Measurements from ENCODE around the gene LAMC3.

The LAMC3 gene

DNA sequence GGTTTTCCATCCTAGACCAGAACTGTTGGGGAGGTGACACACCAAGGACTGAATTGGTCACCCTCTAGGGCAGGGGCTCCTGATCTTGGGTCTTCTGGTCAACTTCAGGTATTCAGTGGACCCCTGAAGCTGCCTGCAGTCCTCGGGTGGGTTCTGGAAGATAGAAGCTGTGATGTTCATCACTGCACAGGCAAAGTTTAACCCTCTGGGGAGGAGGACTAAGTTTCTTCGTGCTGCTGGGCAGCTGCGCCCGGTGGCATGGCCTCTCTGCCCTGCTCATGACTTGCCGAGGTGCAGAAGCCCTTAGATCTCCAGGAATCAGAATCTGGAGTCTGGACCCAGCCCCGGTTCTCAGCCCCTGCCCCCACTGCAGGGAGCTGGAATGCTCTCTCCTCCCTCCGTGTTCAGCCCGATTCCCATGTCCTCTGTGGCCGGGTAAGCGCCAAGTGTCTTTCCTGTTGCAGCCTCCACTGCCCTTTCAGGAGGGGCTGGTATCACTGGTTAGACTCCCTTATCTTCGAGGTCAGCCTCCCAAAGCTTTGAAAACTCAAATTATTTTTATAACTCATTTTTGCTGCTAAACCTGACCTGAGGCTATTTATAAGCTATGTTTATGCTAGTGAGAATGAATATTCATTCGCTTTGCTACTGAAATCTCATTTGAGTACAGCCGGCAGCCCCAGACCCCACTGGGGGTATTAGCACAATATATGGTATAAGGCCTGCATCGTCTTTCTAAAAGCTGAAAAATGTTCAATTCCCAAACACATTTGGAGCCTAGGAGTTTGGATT, 1.7 kb downstream of the LAMC3 start:
- no peak overlapping the region for H3K27ac ChIP-seq
- TF ChIP-seq, protein P1, sequence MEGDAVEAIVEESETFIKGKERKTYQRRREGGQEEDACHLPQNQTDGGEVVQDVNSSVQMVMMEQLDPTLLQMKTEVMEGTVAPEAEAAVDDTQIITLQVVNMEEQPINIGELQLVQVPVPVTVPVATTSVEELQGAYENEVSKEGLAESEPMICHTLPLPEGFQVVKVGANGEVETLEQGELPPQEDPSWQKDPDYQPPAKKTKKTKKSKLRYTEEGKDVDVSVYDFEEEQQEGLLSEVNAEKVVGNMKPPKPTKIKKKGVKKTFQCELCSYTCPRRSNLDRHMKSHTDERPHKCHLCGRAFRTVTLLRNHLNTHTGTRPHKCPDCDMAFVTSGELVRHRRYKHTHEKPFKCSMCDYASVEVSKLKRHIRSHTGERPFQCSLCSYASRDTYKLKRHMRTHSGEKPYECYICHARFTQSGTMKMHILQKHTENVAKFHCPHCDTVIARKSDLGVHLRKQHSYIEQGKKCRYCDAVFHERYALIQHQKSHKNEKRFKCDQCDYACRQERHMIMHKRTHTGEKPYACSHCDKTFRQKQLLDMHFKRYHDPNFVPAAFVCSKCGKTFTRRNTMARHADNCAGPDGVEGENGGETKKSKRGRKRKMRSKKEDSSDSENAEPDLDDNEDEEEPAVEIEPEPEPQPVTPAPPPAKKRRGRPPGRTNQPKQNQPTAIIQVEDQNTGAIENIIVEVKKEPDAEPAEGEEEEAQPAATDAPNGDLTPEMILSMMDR (conservative IDR thresholded peaks at IDR 0.05) = no peak

DNA sequence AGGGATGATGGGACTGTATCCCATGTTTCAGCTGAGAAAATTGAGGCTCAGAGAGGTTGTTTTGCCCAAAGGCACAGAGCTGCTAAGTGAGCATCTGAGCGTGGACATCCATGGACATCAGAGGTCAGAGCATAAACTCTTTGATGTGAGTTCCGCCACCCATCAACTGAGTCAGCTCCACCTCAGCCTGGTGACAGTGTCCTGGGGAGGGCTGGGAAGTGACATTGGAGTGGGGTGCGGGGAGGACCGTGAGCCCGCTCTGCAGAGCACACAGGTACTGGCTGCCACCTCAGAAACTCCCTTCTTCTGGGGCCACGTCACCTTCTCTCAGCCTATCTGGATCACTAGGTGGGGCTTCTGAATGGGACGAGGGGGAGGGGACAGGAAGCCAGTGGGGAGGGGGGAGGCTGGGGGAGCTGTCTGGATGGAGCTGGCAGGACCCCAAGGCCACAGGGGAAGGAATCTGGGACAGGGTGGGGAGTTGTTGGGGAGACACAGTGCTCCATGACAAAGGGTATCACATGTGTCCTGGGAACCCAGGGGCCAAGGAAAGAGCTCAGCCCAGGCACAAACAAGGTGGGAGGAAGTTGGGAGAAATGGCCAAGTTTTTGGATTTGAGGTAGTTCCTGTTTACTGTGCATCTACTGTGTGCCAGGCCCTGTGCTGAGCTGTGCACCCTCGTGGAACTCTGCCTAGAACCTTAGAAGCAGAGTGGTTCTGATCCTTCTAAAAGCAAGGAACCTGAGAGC, 2.5 kb downstream of the LAMC3 start:
- TF ChIP-seq, protein P1 (conservative IDR thresholded peaks at IDR 0.05) = no peak
- H3K27ac ChIP-seq = no peak overlapping the region

DNA sequence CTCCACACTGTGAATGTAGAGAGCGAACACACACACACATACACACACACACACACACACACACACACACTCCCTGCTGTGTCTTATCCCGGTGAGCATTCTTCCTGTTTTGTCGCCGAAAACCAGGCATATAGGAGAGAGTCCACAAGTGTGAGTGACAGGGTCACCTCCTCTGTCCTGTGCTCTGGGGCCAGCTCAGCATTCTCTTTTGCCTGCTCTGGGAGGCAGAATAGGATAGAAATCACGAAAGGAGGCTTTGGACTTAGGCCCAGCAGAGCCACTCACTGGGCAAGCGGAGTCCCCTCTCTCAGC, 3.0 kb downstream of the LAMC3 start:
- H3K27ac ChIP-seq = no peak overlapping the region
- TF ChIP-seq, protein P1 (conservative IDR thresholded peaks at IDR 0.05) = no peak

DNA sequence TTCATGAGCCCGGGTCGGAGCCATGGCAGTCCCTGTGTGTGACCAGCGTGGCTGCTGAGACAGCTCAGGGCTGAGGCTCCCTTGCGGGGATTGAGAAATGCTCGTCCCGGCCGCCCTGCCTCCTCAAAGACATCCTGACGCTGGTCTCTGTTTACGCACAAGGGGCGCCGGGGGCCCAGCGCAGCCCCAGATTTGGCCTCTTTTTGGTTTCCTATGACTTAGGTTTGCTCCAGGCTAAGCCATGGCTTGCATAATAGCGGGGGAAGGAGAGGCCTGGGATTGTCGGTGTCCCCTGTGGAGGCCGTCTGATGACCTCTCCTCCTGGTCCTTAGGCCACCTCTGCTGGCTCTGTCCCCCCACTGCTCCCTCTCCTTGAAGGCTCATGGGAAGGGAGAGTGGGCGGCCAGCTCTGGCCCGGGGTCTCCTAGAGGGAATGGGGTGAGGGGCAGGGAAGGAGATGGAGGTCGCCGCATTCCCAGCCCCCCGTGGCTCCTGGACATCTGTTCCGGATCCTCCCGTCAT, 3.5 kb downstream of the LAMC3 start:
- TF ChIP-seq, protein P1 (conservative IDR thresholded peaks at IDR 0.05) = no peak
- H3K27ac ChIP-seq = no peak overlapping the region

DNA sequence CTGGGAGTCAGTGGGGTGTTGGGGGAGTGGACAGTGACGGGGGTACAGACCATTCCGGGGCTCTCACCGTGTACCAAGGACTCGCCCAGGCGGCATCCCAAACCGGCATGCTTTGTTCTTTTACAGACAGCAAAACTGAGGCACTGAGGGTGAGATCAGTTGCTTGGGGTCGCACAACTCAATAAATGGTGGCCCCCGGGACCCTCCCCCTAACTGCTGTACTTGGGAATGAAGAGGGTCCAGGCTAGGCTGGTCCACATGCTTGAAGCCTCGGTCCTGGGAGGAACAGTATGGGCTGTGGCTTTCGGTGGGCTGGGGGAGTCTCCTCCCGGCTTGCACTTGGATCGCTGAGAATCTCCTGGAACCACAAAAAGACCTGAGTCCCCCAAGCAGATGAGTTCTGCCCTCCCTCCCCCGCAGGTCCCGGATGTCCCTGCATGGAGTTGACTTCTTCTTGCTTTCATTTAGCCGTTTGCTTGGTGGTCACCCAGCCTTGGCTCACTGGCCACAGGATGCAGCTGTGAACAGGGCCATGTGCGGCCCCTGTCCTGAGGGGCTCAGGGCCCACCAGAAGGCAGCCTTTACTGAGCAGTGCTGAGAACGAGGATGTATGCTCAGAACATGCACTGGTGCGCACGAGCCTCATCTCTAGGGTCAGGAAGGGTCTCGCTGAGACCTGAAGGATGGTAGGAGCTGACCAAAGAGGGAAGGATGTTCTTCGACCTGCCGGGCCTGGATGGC, 4.2 kb downstream of the LAMC3 start:
- TF ChIP-seq, protein P1 (conservative IDR thresholded peaks at IDR 0.05) = no peak
- H3K27ac ChIP-seq = no peak overlapping the region

DNA sequence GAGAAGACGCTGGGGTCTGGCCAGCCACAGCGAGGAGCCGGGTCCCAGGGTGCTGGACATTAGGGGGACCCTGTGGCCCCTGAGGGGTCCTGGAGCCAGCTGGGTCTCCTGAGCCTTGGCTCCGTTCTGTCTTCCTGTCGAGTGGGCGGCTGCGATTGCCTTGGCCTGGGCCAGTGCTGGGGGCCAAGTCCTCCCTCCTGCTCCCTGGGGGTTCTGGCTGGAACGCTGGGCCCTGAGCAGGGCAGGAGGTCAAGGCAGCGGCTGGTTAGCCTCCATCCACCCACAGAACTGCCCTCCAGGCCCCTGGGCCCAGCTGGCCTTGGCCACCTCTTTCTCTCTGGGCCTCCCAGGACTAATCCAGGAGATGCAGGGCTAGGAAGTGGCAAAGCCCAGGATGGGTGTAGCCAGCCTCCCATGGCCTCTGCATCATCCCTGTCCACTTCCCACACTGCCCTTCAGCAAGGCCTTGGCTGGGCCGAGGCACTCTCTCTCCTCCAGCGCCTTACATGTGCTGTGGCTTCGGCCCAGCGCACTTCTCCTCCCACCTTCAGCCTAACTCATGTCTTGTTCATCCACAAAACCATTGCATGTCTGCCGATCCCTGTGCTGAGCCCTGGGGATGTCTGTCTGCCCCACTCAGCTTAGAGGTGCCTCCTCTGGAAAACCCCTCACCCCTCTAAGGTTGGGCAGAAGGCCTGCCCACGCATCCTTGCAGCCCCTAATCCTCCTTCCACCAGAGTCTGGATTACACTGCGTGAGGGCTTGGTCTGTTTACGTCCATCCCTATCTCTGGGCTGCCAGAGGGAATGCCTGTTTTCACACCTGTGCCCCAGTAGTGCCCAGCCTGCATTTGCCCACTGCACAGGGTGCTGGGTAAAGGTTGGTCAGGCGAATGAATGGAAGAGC, 5.0 kb downstream of the LAMC3 start:
- no peak overlapping the region for H3K27ac ChIP-seq
- TF ChIP-seq, protein P1 (conservative IDR thresholded peaks at IDR 0.05) = no peak
